Measurements from ENCODE around the gene BRD3. TPM values are rescaled to one million over a fixed set of nuclear protein-coding genes. Genes with fewer than 3 reads are reported as not detected.

Gene BRD3
- total RNA-seq, 2 experiments from 2014 or later = 3.1 to 16.3 TPM

DNA sequence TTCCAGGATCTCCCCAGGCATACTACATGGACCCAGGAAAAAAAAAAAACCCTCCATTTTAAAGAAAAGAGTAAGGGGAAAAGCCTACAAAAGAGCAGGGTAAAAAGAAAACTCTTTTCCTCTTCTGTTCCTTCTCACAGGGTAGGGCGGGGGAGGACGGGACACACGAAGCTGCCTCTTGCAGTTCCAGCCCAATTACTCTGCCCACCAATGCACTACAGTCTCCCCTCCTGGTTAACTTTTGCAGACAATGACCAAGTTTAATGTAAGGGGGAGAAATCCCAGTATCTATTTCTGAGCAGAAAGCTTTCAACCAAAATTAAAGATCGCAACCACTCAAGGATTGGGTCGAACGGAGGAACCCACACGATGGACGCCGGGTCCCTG is 1.3 kb downstream of the BRD3 start:
- Histone ChIP-seq H3K79me2 (ENCODE audit: insufficient read depth, low read depth, low read length) (no peaks in the 10 kb centered on the region), H4K20me1 (ENCODE audit: insufficient read depth, low read length) (peaks cover 8% of the 10 kb centered on the region), H3K9me3 (ENCODE audit: low read length) (no peaks in the 10 kb centered on the region), H3K9me2 (ENCODE audit: insufficient read depth, low read length) (no peaks in the 10 kb centered on the region), H3K4me1 (ENCODE audit: insufficient read depth, low read length, poor library complexity, severe bottlenecking) (peaks cover 21% of the 10 kb centered on the region), H3K36me3 (ENCODE audit: insufficient read depth, low read length) (no peaks in the 10 kb centered on the region), H3K4me3 (ENCODE audit: low read depth, low read length, poor library complexity, severe bottlenecking) (peak overlapping the region; percentile 71), H3K27ac (ENCODE audit: low read depth, low read length, poor library complexity, severe bottlenecking) (no peak overlapping the region), H3K4me2 (ENCODE audit: low read length) (peak overlapping the region; percentile 94), H2AFZ (ENCODE audit: low read length) (no peak overlapping the region)
- POLR2A ChIA-PET = no interaction called here
- intact Hi-C loops (cut with micrococcal nuclease; ENCODE audit: unreplicated experiment) = loop anchor here (5.0 kb wide), 1 partner anchor 39 kb away; the partner anchor contains the start of gene BRD3OS
- TF ChIP-seq EZH2phosphoT487 (IDR thresholded peaks at IDR 0.05; ENCODE audit: borderline replicate concordance, low read depth, low read length) (no peak), CTCF (conservative IDR thresholded peaks at IDR 0.05; ENCODE audit: low read length) (no peak)
- DNase-seq (ENCODE audit: low spot score) = peak; percentile 31
- CTCF ChIA-PET (ENCODE audit: unreplicated experiment) = no interaction called here
- BruUV-seq (replicated peaks) = no TSS peak

GRCh38 chr9:134065612-134066419 is 2.0 kb downstream of the BRD3 start:
- Histone ChIP-seq H4K20me1 (ENCODE audit: insufficient read depth, low read length) (peaks cover 8% of the 10 kb centered on the region), H3K4me2 (ENCODE audit: low read length) (peak overlapping the region; percentile 94), H3K4me1 (ENCODE audit: insufficient read depth, low read length, poor library complexity, severe bottlenecking) (peaks cover 21% of the 10 kb centered on the region), H3K36me3 (ENCODE audit: insufficient read depth, low read length) (no peaks in the 10 kb centered on the region), H2AFZ (ENCODE audit: low read length) (no peak overlapping the region), H3K27ac (ENCODE audit: low read depth, low read length, poor library complexity, severe bottlenecking) (no peak overlapping the region), H3K9me3 (ENCODE audit: low read length) (no peaks in the 10 kb centered on the region), H3K79me2 (ENCODE audit: insufficient read depth, low read depth, low read length) (no peaks in the 10 kb centered on the region), H3K9me2 (ENCODE audit: insufficient read depth, low read length) (no peaks in the 10 kb centered on the region), H3K4me3 (ENCODE audit: low read depth, low read length, poor library complexity, severe bottlenecking) (peak overlapping the region; percentile 71)
- ChIA-PET POLR2A (no interaction called here), CTCF (ENCODE audit: unreplicated experiment) (no interaction called here)
- peak; percentile 38 for DNase-seq (ENCODE audit: low spot score)
- intact Hi-C loops (cut with micrococcal nuclease; ENCODE audit: unreplicated experiment) = loop anchor here (5.0 kb wide), 1 partner anchor 39 kb away; the partner anchor contains the start of gene BRD3OS
- TF ChIP-seq EZH2phosphoT487 (IDR thresholded peaks at IDR 0.05; ENCODE audit: borderline replicate concordance, low read depth, low read length) = no peak
- TF ChIP-seq CTCF (conservative IDR thresholded peaks at IDR 0.05; ENCODE audit: low read length) = no peak
- BruUV-seq (replicated peaks) = TSS peak; percentile 81

GRCh38 chr9:134064711-134065110 is 3.1 kb downstream of the BRD3 start:
- no peaks in the 10 kb centered on the region for H3K79me2 ChIP-seq (ENCODE audit: insufficient read depth, low read depth, low read length)

More at GRCh38 chr9:134064711-134065110, 3.1 kb downstream of the BRD3 start:
- ChIA-PET CTCF (ENCODE audit: unreplicated experiment) (no interaction called here), POLR2A (no interaction called here)
- Histone ChIP-seq H4K20me1 (ENCODE audit: insufficient read depth, low read length) (peaks cover 14% of the 10 kb centered on the region), H3K4me2 (ENCODE audit: low read length) (no peak overlapping the region), H2AFZ (ENCODE audit: low read length) (no peak overlapping the region), H3K4me1 (ENCODE audit: insufficient read depth, low read length, poor library complexity, severe bottlenecking) (peaks cover 31% of the 10 kb centered on the region), H3K4me3 (ENCODE audit: low read depth, low read length, poor library complexity, severe bottlenecking) (no peak overlapping the region), H3K9me2 (ENCODE audit: insufficient read depth, low read length) (no peaks in the 10 kb centered on the region), H3K9me3 (ENCODE audit: low read length) (no peaks in the 10 kb centered on the region), H3K27ac (ENCODE audit: low read depth, low read length, poor library complexity, severe bottlenecking) (no peak overlapping the region), H3K36me3 (ENCODE audit: insufficient read depth, low read length) (no peaks in the 10 kb centered on the region)
- BruUV-seq (replicated peaks) = no TSS peak
- no peak for DNase-seq (ENCODE audit: low spot score)
- intact Hi-C loops (cut with micrococcal nuclease; ENCODE audit: unreplicated experiment) = loop anchor here (5.0 kb wide), 1 partner anchor 37 kb away; the partner anchor contains the start of gene BRD3OS
- no peak for TF ChIP-seq CTCF (conservative IDR thresholded peaks at IDR 0.05; ENCODE audit: low read length)
- TF ChIP-seq EZH2phosphoT487 (IDR thresholded peaks at IDR 0.05; ENCODE audit: borderline replicate concordance, low read depth, low read length) = no peak
